ENCODE data around the gene FAF1. TPM values are rescaled to one million over a fixed set of nuclear protein-coding genes. Genes with fewer than 3 reads are reported as not detected.
"Not testable (repeated sequence)": the region's sequence is repeated elsewhere in the genome, so short reads cannot be mapped to it uniquely, and the experiment has no call there.

FAF1 gene
- total RNA-seq, 1 experiment from 2014 or later: 73.2 TPM

DNA sequence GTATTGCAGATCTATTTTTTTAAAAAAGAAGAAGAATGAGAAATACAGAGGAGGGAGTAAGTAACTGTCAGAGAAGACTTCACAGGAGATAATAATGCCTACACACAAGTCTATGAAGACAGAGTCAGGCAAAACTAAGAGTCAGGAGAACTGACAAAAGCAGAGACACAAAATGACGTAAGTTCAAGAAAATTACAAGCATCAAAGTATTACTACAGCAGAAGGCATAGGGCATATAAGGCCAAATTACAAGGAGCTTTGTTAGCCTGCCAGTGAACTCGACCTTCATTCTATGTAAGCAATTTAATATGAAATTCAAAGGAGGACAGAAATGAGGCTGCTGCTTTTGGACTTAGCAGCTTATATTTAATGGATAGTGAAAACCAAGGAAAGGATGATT lies 23.7 kb downstream of the FAF1 start:
- no TSS peak for BruUV-seq (replicated peaks)
- Histone ChIP-seq H2AFZ (ENCODE audit: low read depth, low read length, poor library complexity, severe bottlenecking) (no peak overlapping the region), H3K9ac (ENCODE audit: low read length) (no peak overlapping the region), H3K27me3 (ENCODE audit: insufficient read depth, low read length) (no peaks in the 10 kb centered on the region), H3K9me2 (ENCODE audit: insufficient read depth) (no peaks in the 10 kb centered on the region), H3K27ac (ENCODE audit: low read depth, low read length) (no peak overlapping the region), H3K4me2 (ENCODE audit: low read length) (no peak overlapping the region), H3K36me3 (ENCODE audit: control insufficient read depth in 1 of 2, insufficient read depth in 2 of 2, low read length in 2 of 2) (no peaks in the 10 kb centered on the region), H3K79me2 (ENCODE audit: insufficient read depth, low read length) (peaks cover 94% of the 10 kb centered on the region), H3K9me3 (ENCODE audit: control insufficient read depth in 1 of 2, insufficient read depth in 1 of 2, low read depth in 1 of 2, low read length in 2 of 2) (no peaks in the 10 kb centered on the region; a peak in 1 of 4 replicates), H3K4me1 (ENCODE audit: control insufficient read depth in 1 of 2, insufficient read depth in 2 of 2, low read length in 2 of 2) (no peaks in the 10 kb centered on the region), H4K20me1 (ENCODE audit: insufficient read depth) (no peaks in the 10 kb centered on the region), H3K4me3 (replicated peaks in 1 of 2; ENCODE audit: low read depth in 1 of 2, low read length in 2 of 2) (no peak overlapping the region)
- CTCF ChIA-PET: no interaction called here
- RAD21 ChIA-PET (ENCODE audit: low non-redundant PET in 1 of 2, low total read pairs in 2 of 2, uncharacterized antibody in 2 of 2, unreplicated experiment in 2 of 2): no interaction called here
- no peak for TF ChIP-seq ZNF274 (IDR thresholded peaks at IDR 0.05; ENCODE audit: low read depth, low read length)
- TF ChIP-seq, protein P1, sequence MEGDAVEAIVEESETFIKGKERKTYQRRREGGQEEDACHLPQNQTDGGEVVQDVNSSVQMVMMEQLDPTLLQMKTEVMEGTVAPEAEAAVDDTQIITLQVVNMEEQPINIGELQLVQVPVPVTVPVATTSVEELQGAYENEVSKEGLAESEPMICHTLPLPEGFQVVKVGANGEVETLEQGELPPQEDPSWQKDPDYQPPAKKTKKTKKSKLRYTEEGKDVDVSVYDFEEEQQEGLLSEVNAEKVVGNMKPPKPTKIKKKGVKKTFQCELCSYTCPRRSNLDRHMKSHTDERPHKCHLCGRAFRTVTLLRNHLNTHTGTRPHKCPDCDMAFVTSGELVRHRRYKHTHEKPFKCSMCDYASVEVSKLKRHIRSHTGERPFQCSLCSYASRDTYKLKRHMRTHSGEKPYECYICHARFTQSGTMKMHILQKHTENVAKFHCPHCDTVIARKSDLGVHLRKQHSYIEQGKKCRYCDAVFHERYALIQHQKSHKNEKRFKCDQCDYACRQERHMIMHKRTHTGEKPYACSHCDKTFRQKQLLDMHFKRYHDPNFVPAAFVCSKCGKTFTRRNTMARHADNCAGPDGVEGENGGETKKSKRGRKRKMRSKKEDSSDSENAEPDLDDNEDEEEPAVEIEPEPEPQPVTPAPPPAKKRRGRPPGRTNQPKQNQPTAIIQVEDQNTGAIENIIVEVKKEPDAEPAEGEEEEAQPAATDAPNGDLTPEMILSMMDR (IDR thresholded peaks at IDR 0.05 in 2 of 3, conservative IDR thresholded peaks at IDR 0.05 in 1 of 3; ENCODE audit: borderline replicate concordance in 1 of 3, insufficient read depth in 1 of 3, low read depth in 2 of 3, low read length in 2 of 3): no peak
- TF ChIP-seq POLR2AphosphoS5 (IDR thresholded peaks at IDR 0.05; ENCODE audit: low read depth, low read length): no peak
- no peak for TF ChIP-seq CEBPB (IDR thresholded peaks at IDR 0.05; ENCODE audit: low read depth)
- no peak for TF ChIP-seq FOSL1 (IDR thresholded peaks at IDR 0.05; ENCODE audit: low read depth)
- TF ChIP-seq, protein P2, sequence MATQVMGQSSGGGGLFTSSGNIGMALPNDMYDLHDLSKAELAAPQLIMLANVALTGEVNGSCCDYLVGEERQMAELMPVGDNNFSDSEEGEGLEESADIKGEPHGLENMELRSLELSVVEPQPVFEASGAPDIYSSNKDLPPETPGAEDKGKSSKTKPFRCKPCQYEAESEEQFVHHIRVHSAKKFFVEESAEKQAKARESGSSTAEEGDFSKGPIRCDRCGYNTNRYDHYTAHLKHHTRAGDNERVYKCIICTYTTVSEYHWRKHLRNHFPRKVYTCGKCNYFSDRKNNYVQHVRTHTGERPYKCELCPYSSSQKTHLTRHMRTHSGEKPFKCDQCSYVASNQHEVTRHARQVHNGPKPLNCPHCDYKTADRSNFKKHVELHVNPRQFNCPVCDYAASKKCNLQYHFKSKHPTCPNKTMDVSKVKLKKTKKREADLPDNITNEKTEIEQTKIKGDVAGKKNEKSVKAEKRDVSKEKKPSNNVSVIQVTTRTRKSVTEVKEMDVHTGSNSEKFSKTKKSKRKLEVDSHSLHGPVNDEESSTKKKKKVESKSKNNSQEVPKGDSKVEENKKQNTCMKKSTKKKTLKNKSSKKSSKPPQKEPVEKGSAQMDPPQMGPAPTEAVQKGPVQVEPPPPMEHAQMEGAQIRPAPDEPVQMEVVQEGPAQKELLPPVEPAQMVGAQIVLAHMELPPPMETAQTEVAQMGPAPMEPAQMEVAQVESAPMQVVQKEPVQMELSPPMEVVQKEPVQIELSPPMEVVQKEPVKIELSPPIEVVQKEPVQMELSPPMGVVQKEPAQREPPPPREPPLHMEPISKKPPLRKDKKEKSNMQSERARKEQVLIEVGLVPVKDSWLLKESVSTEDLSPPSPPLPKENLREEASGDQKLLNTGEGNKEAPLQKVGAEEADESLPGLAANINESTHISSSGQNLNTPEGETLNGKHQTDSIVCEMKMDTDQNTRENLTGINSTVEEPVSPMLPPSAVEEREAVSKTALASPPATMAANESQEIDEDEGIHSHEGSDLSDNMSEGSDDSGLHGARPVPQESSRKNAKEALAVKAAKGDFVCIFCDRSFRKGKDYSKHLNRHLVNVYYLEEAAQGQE (IDR thresholded peaks at IDR 0.05; ENCODE audit: low read depth): no peak
- no peak for TF ChIP-seq YY1 (IDR thresholded peaks at IDR 0.05; ENCODE audit: extremely low read depth, insufficient replicate concordance, low read depth, low read length)
- TF ChIP-seq RAD21 (IDR thresholded peaks at IDR 0.05; ENCODE audit: low read depth): no peak
- no peak for TF ChIP-seq SP1 (IDR thresholded peaks at IDR 0.05; ENCODE audit: low read depth)
- TF ChIP-seq, protein P3, sequence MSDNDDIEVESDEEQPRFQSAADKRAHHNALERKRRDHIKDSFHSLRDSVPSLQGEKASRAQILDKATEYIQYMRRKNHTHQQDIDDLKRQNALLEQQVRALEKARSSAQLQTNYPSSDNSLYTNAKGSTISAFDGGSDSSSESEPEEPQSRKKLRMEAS (IDR thresholded peaks at IDR 0.05): no peak
- TF ChIP-seq EZH2phosphoT487 (IDR thresholded peaks at IDR 0.05; ENCODE audit: borderline replicate concordance): no peak
- TF ChIP-seq ZFX (IDR thresholded peaks at IDR 0.05): no peak
- DNase-seq (ENCODE audit: low read depth, low spot score): no peak
- intact Hi-C loops (cut with micrococcal nuclease): no loop called here
- POLR2A ChIA-PET: no interaction called here
- no peak for ATAC-seq

DNA sequence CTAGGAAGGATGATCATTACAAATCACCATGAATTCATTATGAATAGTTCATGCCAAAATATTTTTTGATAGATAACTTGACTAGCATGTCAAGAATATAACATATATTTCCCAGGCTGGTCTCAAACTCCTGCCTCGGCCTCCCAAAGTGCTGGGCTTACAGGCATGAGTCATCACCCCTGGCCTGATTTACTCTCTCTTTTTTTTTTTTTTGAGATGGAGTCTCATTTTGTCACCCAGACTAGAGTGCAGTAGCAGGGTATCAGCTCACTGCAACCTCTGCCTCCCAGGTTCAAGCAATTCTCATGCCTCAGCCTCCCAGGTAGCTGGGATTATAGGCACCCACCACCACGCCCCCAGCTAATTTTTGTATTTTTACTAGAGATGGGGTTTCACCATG lies 24.8 kb downstream of the FAF1 start:
- DNase-seq (ENCODE audit: low read depth, low spot score); H3K4me2 ChIP-seq (ENCODE audit: low read length); H2AFZ ChIP-seq (ENCODE audit: low read depth, low read length, poor library complexity, severe bottlenecking); CTCF ChIA-PET; H4K20me1 ChIP-seq (ENCODE audit: insufficient read depth); H3K27me3 ChIP-seq (ENCODE audit: insufficient read depth, low read length); H3K9me3 ChIP-seq (ENCODE audit: control insufficient read depth in 1 of 2, insufficient read depth in 1 of 2, low read depth in 1 of 2, low read length in 2 of 2); H3K4me1 ChIP-seq (ENCODE audit: control insufficient read depth in 1 of 2, insufficient read depth in 2 of 2, low read length in 2 of 2); H3K9ac ChIP-seq (ENCODE audit: low read length); ATAC-seq; H3K9me2 ChIP-seq (ENCODE audit: insufficient read depth); POLR2A ChIA-PET; intact Hi-C loops (cut with micrococcal nuclease); RAD21 ChIA-PET (ENCODE audit: low non-redundant PET in 1 of 2, low total read pairs in 2 of 2, uncharacterized antibody in 2 of 2, unreplicated experiment in 2 of 2); BruUV-seq (replicated peaks); H3K4me3 ChIP-seq (replicated peaks in 1 of 2; ENCODE audit: low read depth in 1 of 2, low read length in 2 of 2); H3K36me3 ChIP-seq (ENCODE audit: control insufficient read depth in 1 of 2, insufficient read depth in 2 of 2, low read length in 2 of 2); H3K27ac ChIP-seq (ENCODE audit: low read depth, low read length): not testable (repeated sequence)
- peaks cover 94% of the 10 kb centered on the region for H3K79me2 ChIP-seq (ENCODE audit: insufficient read depth, low read length)
